ENCODE results near the gene AGAP1.

DNA sequence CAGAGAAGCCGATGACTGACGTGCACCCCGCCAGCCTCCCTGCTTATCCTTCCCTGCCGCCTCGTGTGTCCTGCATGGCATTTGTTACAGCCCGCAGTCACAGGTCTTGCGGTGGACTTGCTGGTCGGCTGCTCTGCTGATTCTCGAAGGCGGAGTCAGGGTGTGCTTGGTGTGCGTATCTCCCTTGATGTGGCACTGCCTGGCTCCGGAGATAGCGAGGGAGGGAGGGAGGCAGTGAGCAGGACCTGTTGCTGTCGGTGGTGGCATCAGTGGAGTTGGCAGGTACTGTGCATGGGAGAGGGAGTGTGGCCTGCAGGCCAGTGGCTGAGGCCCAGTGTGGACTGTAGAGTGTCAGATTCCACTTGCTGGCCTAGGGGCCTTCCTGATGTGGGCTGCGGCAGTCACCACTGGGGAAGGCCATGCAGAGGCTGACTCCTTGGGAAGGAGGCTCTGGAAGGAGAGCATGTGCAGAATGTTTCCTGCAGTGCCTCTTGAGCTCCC lies 198.9 kb downstream of the AGAP1 start:
- TF ChIP-seq, protein P1, sequence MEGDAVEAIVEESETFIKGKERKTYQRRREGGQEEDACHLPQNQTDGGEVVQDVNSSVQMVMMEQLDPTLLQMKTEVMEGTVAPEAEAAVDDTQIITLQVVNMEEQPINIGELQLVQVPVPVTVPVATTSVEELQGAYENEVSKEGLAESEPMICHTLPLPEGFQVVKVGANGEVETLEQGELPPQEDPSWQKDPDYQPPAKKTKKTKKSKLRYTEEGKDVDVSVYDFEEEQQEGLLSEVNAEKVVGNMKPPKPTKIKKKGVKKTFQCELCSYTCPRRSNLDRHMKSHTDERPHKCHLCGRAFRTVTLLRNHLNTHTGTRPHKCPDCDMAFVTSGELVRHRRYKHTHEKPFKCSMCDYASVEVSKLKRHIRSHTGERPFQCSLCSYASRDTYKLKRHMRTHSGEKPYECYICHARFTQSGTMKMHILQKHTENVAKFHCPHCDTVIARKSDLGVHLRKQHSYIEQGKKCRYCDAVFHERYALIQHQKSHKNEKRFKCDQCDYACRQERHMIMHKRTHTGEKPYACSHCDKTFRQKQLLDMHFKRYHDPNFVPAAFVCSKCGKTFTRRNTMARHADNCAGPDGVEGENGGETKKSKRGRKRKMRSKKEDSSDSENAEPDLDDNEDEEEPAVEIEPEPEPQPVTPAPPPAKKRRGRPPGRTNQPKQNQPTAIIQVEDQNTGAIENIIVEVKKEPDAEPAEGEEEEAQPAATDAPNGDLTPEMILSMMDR (IDR thresholded peaks at IDR 0.05) = no peak
- no peak for TF ChIP-seq POLR2A (IDR thresholded peaks at IDR 0.05)

Measured in heart left ventricle (tissue), 13 donors.